Fibroblast of skin of left quadriceps (primary cell): ENCODE data around the gene NHSL2.
A peak's percentile ranks its signal among the peaks of the same experiment; 100 is the strongest.

ENCODE experiments used
- DNase-seq, 2 experiments: peaks; one replicate each; pipeline ENCODE4 v3.0.0-alpha.2; 2013; ENCODE audit warnings: low read depth in 2 of 2

NHSL2 gene

DNA sequence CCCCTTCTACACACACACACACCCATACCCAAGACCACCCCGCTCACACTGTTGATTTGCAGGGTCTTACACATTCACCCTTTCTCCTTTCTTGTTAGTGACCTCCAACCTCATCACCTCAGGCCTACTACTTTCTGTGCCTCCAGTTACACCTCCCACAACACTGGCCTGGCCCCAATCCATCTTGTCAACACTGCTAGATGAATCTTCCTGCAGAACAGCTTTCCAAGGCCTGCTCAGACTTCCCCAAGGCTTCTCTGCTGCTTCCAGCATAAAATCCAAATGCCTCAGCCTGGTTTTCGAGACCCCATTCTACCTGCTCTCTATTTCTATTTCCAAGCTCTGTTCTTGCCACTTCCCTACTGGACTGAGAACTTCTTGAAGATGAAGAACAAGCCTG lies 79.9 kb downstream of the NHSL2 start:
- no peak for DNase-seq

- no peak for DNase-seq
These were observed 80.5 kb downstream of the NHSL2 start for GRCh38 chrX:71991164-71991563.

DNA sequence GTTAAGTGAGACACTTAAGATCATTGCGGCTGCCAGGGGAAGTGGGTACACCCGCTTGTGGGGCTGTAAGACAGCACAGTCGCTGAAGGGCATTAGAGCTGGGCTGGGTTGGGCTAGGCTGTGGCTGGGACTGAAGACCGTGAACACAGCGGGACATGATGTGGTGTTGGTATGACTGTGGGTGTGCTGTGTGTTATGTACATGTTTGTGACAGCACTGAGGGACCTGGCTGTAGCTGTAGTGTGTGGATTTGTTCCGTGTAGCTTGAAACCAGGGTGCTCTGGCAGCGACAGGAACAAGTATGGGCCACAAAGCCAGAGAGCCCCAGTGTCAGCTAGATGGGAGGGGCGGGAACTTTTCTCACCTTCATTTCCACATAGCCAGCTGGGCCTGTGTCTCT lies 82.1 kb downstream of the NHSL2 start:
- DNase-seq = no peak

DNA sequence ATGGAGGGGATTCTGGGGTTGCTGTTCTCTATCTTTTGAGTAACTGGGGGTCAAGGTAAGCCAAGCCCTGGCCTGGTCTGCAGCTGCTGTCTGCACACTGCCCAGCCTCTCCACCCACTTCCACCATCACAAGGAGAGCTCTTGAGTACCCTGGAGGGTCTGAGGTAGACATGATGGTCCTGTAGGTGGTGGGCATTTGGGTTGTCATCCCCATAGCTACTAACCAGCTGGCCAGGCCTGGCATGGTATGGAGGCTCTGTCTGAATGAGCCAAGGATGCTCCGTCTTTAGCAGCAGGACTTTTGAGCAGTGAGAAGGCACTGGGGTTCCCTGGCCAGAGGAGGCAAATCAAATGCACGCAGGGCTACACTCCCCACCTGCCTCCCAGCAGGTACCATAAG lies 82.7 kb downstream of the NHSL2 start:
- no peak for DNase-seq

DNA sequence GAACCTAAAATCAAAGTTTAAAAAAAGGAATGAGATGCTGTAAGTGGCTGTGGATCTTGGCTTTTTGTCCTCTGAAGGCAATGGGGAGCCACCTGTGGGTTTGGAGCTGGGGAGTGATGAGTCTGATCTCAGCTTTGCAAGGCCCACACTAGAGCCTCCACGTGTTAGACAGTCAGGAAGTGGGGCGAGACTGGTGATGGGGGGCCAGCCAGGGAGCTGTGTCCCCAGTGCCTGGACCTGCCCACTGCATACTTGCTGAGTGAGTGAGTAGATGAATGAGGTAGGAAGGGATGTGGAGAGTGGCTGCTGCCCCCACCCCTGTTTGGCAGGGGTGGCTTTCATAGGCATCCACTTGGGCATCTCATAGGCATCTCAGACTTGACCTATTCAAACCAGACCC lies 84.0 kb downstream of the NHSL2 start:
- DNase-seq = no peak

- DNase-seq = no peak
These were observed 84.5 kb downstream of the NHSL2 start for GRCh38 chrX:71995122-71995521.

GRCh38 chrX:71996136-71996535 lies 85.5 kb downstream of the NHSL2 start:
- DNase-seq = no peak

GRCh38 chrX:71996826-71997225 lies 86.2 kb downstream of the NHSL2 start:
- DNase-seq = no peak

GRCh38 chrX:71997320-71997719 lies 86.7 kb downstream of the NHSL2 start:
- DNase-seq = no peak

DNA sequence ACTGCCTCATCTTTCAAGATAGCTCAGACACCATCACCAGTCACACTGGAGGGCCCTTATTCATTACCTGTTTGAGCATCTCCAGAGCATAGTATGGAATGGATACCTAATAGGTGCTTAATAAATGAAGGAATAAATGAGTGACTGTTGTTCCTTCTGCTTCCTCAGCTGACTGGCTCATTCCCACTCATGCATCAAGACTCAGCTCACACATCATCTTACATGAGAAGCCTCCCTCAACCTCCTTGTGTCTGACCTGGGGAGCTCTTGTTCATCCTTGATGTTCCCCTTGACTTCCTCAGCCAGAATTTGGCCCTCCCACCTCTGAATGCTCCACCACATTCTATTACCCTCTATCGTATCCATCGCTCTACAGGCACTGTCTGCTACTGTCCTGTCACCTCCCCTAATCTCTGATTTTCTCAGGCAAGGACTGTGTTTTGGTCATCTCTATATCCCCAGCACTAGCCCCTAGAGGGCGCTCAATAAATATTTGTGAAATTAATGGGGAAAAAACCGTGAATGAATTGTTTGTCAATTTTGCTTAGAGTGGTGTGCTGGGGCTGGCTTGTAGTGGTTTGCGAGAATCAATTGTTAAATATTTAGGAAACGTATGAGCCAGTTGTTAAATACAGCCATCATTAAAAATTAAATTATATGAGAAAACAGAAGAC lies 88.3 kb downstream of the NHSL2 start:
- DNase-seq = no peak

DNA sequence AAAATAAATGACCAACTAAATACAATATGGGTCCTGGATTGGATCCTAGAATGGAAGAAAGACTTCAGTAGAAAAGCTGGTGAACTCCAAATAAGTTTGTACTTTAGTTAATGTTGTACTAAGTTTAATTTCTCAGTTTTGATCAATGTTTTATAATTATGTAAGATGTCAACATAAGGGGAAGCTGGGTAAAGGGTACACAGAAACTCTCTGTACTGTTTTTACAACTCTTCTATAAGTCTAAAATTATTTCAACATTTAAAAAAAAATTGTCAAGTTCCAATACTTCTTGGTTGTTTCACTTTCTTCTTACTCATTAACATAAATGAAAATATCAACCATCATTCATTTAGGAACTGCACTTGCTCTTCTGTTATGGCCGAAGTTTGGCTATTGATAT lies 88.9 kb downstream of the NHSL2 start:
- no peak for DNase-seq

GRCh38 chrX:72001471-72001870 lies 90.8 kb downstream of the NHSL2 start:
- DNase-seq = no peak

DNA sequence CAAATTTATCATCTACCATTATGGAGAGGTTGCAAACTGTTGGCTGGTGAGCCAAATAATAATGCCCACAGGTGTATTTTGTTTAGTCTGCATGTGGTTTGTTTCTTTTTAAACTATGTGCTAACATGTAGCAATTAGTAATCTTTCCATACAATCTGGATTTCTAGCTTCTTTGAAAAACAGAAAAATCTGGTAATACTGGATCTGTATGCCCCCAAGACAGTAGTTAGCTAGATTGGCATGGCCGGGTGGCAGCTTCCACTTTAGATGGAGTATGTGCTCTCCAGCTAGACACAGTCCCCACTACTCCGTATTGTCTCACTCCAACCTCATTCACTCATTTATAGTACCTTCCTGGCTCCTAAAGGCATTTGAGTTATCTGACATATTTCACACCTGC lies 91.3 kb downstream of the NHSL2 start:
- no peak for DNase-seq

GRCh38 chrX:72002875-72003274 lies 92.2 kb downstream of the NHSL2 start:
- DNase-seq = no peak

GRCh38 chrX:72003811-72004750 lies 93.4 kb downstream of the NHSL2 start:
- peak; percentile 67 to 70 for DNase-seq

DNA sequence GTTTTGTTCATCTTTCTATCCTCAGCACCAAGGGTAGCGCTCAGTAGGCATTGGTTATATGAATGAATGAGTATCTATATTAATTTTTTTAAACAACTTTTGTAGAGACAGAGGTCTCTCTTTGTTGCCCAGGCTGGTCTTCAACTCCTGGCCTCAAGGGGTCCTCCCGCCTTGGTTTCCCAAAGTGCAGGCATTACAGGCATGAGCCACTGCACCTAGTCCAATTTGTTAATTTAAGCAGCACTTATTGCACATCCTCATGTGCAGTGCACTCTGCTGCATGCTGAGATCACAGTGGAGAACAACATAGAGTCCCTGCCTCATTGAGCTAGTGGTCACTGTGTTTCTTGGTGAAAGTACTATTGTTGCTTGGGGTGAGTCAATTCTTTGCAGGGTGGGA lies 94.4 kb downstream of the NHSL2 start:
- no peak for DNase-seq

GRCh38 chrX:72006461-72006860 lies 95.8 kb downstream of the NHSL2 start:
- no peak for DNase-seq

GRCh38 chrX:72009731-72010130 lies 99.1 kb downstream of the NHSL2 start:
- DNase-seq = no peak

- no peak for DNase-seq
These were observed 101.1 kb downstream of the NHSL2 start for GRCh38 chrX:72011734-72012133.

- no peak for DNase-seq
These were observed 104.7 kb downstream of the NHSL2 start for GRCh38 chrX:72015383-72015782.

DNA sequence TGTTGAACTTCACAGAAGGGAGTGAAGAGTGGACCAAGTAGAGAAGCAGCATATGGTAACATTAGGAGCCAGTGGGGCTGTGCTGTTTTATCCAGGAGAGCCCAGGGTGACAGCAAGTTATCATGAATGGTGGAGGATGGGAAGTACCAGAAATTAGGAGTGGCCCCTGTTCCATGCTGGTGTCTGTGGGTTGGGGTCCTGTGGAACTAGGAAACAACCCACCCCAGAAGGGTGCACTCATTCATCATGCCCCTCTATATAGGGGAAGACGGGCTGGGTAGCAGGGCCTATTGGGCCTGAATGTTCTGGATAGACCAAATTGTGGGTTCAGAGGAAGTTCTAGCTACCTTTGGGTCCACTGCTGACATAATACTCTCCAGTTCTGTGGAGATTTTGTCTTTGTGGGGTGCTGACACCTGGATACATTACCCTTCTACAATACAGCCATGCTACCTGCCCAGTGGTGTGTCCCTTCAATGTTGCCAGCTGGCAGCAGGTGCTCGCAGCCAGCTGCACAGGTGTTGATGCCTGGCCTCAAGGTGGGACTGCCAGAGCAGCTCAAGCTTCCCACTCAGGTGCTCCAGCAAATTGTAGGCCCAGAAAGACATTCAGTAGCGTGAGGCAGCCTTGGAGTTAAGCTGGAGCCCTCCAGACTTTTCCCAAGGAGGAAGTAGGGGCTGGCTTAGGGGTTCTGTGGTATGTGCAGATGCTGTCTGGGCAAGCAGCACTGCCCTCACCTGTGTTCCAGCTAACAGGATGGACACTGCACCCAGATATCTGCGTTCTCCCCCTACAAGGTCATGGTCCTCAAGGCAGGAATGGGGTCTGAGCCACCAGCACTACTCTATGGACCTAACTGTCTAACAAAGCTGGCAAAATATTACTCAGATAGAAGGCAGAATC lies 106.5 kb downstream of the NHSL2 start:
- DNase-seq = no peak
